GM11168 (cell line): ENCODE measurements around the gene DET1.
"Not testable (repeated sequence)": the region's sequence is repeated elsewhere in the genome, so short reads cannot be mapped to it uniquely, and the experiment has no call there.

ENCODE experiments used
- in situ Hi-C: fragments of 300-500 bp; cut with MboI; formaldehyde crosslinking; loops from one replicate; pipeline ENCODE4 v1.12.0; 2022; ENCODE audit warnings: low sequenced_read_pairs; ENCODE audit not compliant: unreplicated experiment

Gene DET1

GRCh38 chr15:88506628-88507027 lies 39.9 kb downstream of the DET1 start:
- in situ Hi-C loops = no loop called here

GRCh38 chr15:88505721-88506120 lies 40.8 kb downstream of the DET1 start:
- in situ Hi-C loops = no loop called here

DNA sequence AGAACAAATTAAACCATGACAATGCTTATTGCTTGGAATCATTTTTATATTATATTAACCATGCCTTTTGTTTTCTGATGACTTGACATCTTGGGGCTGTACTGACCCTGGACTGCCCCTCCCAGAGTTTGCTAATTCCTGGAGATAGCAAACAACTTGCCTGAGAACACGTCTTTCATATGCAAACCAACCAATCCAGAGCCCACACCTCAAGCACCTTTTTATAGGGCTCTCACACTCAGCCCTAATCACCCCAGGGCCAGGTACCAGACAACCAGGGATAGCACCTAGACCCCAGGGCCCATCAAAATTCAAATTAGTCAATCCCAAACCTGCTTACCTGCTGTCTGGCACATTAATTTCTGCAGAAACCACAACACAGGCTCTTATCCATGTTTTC lies 42.0 kb downstream of the DET1 start:
- in situ Hi-C loops = no loop called here

- in situ Hi-C loops = loop anchor here (25.0 kb wide), 1 partner anchor 338 kb away; no protein-coding TSS in a partner anchor
Observed at GRCh38 chr15:88498996-88499395, 47.5 kb downstream of the DET1 start.

DNA sequence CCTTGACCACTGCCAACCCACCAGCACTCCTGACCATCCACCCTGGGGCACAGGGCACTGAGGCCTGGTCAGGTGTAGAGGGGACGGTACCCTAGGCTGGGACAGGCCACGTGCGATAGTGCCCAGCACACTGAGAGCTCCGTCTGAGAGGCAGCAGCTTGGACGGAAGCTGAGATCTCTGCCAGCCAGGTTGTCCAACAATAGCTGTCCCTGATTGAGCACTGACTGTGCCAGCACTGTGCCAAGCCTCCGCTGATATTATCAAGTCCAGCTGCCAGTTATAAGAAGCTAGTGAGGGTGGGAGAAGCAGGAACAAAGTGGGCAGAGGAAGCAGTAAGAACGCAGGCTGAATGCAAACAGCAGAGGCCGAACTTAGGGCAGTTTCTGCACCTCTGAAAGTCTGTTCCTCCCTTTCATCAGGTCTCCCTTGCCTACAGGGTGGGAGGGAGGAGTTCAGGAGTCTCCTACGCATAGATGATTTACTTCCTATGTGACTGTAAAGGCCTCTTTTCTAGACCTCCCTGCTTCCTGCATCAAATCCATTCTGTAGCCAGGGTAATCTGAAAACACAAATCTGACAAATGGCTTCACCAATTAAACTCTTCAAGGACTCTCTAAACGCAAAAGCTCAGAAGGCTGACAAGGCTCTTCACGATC lies 49.2 kb downstream of the DET1 start:
- in situ Hi-C loops = loop anchor here (25.0 kb wide), 1 partner anchor 340 kb away; no protein-coding TSS in a partner anchor

GRCh38 chr15:88493844-88494243 lies 52.6 kb downstream of the DET1 start:
- in situ Hi-C loops = loop anchor here (25.0 kb wide), 1 partner anchor 343 kb away; no protein-coding TSS in a partner anchor

GRCh38 chr15:88491158-88491557 lies 55.3 kb downstream of the DET1 start:
- in situ Hi-C loops = loop anchor here (25.0 kb wide), 1 partner anchor 346 kb away; no protein-coding TSS in a partner anchor

- in situ Hi-C loops = loop anchor here (25.0 kb wide), 1 partner anchor 347 kb away; no protein-coding TSS in a partner anchor
Observed at GRCh38 chr15:88490036-88490435, 56.4 kb downstream of the DET1 start.

- in situ Hi-C loops = loop anchor here (25.0 kb wide), 1 partner anchor 348 kb away; no protein-coding TSS in a partner anchor
Observed at GRCh38 chr15:88489321-88489720, 57.2 kb downstream of the DET1 start.

GRCh38 chr15:88487796-88488523 lies 58.5 kb downstream of the DET1 start:
- in situ Hi-C loops = loop anchor here (25.0 kb wide), 1 partner anchor 349 kb away; no protein-coding TSS in a partner anchor

- in situ Hi-C loops = loop anchor here (25.0 kb wide), 1 partner anchor 350 kb away; no protein-coding TSS in a partner anchor
Observed at GRCh38 chr15:88487178-88487795, 59.2 kb downstream of the DET1 start.

- in situ Hi-C loops = loop anchor here (25.0 kb wide), 1 partner anchor 352 kb away; no protein-coding TSS in a partner anchor
Observed at GRCh38 chr15:88484682-88485331, 61.7 kb downstream of the DET1 start.

GRCh38 chr15:88482263-88482662 lies 64.2 kb downstream of the DET1 start:
- in situ Hi-C loops = loop anchor here (25.0 kb wide), 1 partner anchor 355 kb away; no protein-coding TSS in a partner anchor

GRCh38 chr15:88480981-88481380 lies 65.5 kb downstream of the DET1 start:
- in situ Hi-C loops = loop anchor here (25.0 kb wide), 1 partner anchor 356 kb away; no protein-coding TSS in a partner anchor

DNA sequence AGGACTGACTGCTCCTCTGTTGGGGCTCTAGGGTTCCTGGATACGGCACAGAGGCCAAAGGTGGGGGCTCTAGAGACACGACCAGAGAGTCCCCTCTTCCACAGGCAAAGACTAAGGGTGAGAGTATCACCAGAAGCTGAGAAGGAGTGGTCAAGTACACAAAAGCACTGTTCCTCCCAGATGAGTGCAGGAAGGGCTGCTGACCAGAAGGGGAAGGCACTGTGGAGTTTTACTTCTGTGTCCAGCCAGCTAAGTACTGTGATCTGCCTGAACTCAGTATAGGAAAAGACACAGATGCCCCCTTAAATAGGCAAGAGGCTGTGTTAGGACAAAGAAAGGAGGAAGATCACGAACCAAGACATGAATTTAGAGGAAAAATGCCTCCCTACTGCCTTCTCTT lies 67.3 kb downstream of the DET1 start:
- in situ Hi-C loops = loop anchor here (25.0 kb wide), 1 partner anchor 358 kb away; no protein-coding TSS in a partner anchor

- in situ Hi-C loops = loop anchor here (25.0 kb wide), 1 partner anchor 359 kb away; no protein-coding TSS in a partner anchor
Observed at GRCh38 chr15:88477904-88478303, 68.6 kb downstream of the DET1 start.

DNA sequence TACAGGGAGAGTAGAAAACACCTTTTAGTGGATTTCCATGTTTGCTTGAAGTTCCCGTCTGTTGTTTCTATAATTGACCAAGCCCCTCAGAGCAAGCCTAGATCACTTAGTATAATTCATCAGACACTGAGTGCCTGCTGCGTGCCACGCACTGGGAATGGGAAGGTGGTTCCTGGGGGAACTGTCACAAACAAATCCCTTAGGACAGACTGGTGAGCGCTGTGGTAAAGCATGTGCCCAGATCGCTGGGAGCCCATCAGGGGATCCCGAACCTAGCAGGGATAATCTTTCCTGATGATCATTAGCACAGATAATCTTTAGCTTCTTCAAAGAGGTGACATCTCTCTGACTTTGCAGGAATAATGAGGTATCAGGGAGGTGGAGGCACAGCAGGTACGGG lies 69.4 kb downstream of the DET1 start:
- in situ Hi-C loops = loop anchor here (25.0 kb wide), 1 partner anchor 360 kb away; no protein-coding TSS in a partner anchor

DNA sequence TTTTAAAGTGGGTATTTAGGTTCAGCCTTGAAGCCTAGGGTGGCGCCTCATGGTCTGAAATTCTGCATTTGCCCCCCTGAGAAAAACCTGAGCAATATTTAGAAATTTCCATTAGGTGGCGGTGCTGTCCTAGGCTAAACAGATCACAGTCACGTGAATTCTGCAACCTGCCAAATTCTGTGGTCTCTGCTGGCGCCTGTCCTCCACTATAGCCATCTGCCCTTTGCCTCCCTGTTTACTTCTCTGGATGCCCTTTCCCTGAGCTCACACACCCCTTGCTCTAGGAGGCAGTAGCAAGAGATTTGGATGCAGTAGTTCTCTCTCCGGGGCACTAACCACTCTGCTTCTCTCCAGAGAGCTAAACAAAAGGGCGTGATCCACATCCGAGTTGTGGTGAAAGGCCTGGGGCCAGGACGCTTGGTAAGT lies 69.8 kb downstream of the DET1 start:
- in situ Hi-C loops = loop anchor here (25.0 kb wide), 1 partner anchor 361 kb away; no protein-coding TSS in a partner anchor

GRCh38 chr15:88473661-88474293 lies 72.7 kb downstream of the DET1 start:
- in situ Hi-C loops = not testable (repeated sequence)
